HL-60 (cell line): ENCODE measurements around the gene WARS2.

Experiments used
- POLR2AphosphoS5 ChIP-seq: IDR thresholded peaks from 2 replicates; pipeline ENCODE4 v1.6.1; 2012; ENCODE audit warnings: low read depth
- TF ChIP-seq, protein P1 (sequence below): IDR thresholded peaks from one replicate; pipeline ENCODE4 v1.5.1; 2011; ENCODE audit warnings: low read length, control low read depth, inconsistent platforms; ENCODE audit not compliant: insufficient read depth

DNA sequence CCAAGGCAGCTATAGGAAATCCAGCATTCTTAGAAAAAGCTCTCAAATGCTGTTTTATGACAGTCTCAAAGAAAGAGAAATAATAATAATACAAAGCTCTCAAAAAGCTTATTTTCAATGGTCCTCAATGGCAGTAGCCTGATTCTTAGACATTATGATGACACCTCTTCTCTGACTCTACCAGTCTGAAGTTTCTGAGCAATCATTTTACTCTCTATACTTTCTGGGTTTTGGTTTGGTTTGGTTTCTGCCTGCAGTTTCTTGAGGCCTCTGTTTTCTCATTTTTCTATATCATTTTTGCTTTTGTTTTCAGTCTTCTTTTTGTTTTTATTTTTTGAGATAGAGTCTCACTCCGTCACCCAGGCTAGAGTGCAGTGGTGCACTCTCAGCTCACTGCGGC is 102.1 kb downstream of the WARS2 start:
- TF ChIP-seq, protein P1, sequence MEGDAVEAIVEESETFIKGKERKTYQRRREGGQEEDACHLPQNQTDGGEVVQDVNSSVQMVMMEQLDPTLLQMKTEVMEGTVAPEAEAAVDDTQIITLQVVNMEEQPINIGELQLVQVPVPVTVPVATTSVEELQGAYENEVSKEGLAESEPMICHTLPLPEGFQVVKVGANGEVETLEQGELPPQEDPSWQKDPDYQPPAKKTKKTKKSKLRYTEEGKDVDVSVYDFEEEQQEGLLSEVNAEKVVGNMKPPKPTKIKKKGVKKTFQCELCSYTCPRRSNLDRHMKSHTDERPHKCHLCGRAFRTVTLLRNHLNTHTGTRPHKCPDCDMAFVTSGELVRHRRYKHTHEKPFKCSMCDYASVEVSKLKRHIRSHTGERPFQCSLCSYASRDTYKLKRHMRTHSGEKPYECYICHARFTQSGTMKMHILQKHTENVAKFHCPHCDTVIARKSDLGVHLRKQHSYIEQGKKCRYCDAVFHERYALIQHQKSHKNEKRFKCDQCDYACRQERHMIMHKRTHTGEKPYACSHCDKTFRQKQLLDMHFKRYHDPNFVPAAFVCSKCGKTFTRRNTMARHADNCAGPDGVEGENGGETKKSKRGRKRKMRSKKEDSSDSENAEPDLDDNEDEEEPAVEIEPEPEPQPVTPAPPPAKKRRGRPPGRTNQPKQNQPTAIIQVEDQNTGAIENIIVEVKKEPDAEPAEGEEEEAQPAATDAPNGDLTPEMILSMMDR: no peak
- TF ChIP-seq POLR2AphosphoS5: no peak
